ENCODE results near the gene RAB6A.
"Not testable (repeated sequence)": the region's sequence is repeated elsewhere in the genome, so short reads cannot be mapped to it uniquely, and the experiment has no call there.

RAB6A gene

DNA sequence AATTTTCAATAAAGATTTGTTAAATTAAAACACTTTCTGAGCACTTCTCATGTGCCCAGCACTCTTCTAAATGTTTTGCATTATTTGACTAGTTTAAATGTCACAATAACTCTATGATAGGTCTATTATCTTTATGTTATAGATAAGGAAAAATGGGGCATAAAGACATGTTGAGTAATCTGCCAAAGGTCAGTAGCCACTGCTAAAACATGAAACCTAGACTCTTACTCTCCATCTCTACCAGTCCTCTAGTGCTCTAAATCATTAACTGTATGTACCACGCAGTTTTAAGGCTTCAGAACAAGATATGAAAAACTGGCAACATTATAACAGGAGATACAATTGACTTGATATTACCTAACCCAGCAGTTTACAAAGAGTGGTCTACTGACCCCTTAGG, 6.9 kb downstream of the RAB6A start:
- POLR2A ChIA-PET, result no interaction called here
- no peak for DNase-seq
- Histone ChIP-seq H3K27me3 (replicated peaks in 2 of 5; ENCODE audit: control insufficient read depth in 4 of 5, insufficient read depth in 5 of 5, low read length in 4 of 5) (no peaks in the 10 kb centered on the region), H3K27ac (ENCODE audit: insufficient read depth in 1 of 2, low read depth in 1 of 2, low read length in 2 of 2, poor library complexity in 1 of 2, severe bottlenecking in 2 of 2) (no peak overlapping the region), H3K4me3 (ENCODE audit: control insufficient read depth in 1 of 7, extremely low read depth in 1 of 7, insufficient read depth in 4 of 7, low read depth in 2 of 7, low read length in 6 of 7) (no peak overlapping the region), H3K9me3 (ENCODE audit: control extremely low read depth in 1 of 5, control insufficient read depth in 4 of 5, insufficient read depth in 2 of 5, low read depth in 1 of 5, low read length in 4 of 5) (no peaks in the 10 kb centered on the region), H3K36me3 (ENCODE audit: control insufficient read depth in 4 of 4, insufficient read depth in 4 of 4, low read length in 3 of 4) (peaks cover 0 to 3% (median 0%) of the 10 kb centered on the region in 4 experiments), H3K4me1 (ENCODE audit: control extremely low read depth in 1 of 4, control insufficient read depth in 4 of 4, insufficient read depth in 4 of 4, low read length in 3 of 4) (peaks cover 0 to 19% (median 12%) of the 10 kb centered on the region in 4 experiments)
- CTCF ChIA-PET, result no interaction called here
- WGBS (ENCODE audit: insufficient coverage), result no CpG with 5 or more reads among the region's 1 CpG

DNA sequence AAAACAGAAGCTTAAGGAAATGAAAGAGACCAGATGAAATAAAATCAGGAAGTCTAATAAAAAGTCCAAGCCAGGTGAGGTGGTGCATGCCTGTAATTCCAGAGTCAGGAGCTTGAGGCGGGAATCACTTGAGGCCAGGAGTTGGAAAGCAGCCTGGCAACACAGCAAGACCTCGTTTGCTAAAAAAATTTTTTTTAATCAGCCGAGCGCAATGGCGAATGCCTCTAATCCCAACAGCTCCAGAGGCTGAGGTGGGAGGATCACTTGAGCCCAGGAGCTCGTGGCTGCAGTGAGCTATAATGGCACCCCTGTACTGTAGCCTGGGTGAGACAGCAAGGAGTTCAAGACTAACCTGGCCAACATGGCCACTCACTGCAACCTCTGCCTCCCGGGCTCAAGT, 8.0 kb downstream of the RAB6A start:
- H3K36me3 ChIP-seq (ENCODE audit: control insufficient read depth in 4 of 4, insufficient read depth in 4 of 4, low read length in 3 of 4), result peaks cover 0 to 3% (median 0%) of the 10 kb centered on the region in 4 experiments
- H3K9me3 ChIP-seq (ENCODE audit: control extremely low read depth in 1 of 5, control insufficient read depth in 4 of 5, insufficient read depth in 2 of 5, low read depth in 1 of 5, low read length in 4 of 5), result no peaks in the 10 kb centered on the region
- H3K4me3 ChIP-seq (ENCODE audit: control insufficient read depth in 1 of 7, extremely low read depth in 1 of 7, insufficient read depth in 4 of 7, low read depth in 2 of 7, low read length in 6 of 7), result no peak overlapping the region
- no peak overlapping the region for H3K27ac ChIP-seq (ENCODE audit: insufficient read depth in 1 of 2, low read depth in 1 of 2, low read length in 2 of 2, poor library complexity in 1 of 2, severe bottlenecking in 2 of 2)
- ChIA-PET CTCF (no interaction called here), POLR2A (interaction anchor here (1.1 kb wide), 1 partner anchor 9 kb away, joined by 3 read pairs; no protein-coding TSS in a partner anchor)
- peaks cover 0 to 14% (median 9%) of the 10 kb centered on the region in 4 experiments for H3K4me1 ChIP-seq (ENCODE audit: control extremely low read depth in 1 of 4, control insufficient read depth in 4 of 4, insufficient read depth in 4 of 4, low read length in 3 of 4)
- DNase-seq, result no peak
- WGBS (ENCODE audit: insufficient coverage), result 94% methylated on average over 7 of the region's 7 CpGs
- H3K27me3 ChIP-seq (replicated peaks in 2 of 5; ENCODE audit: control insufficient read depth in 4 of 5, insufficient read depth in 5 of 5, low read length in 4 of 5), result no peaks in the 10 kb centered on the region

GRCh38 chr11:73752216-73752867, 8.5 kb downstream of the RAB6A start:
- Histone ChIP-seq H3K27me3 (replicated peaks in 2 of 5; ENCODE audit: control insufficient read depth in 4 of 5, insufficient read depth in 5 of 5, low read length in 4 of 5) (no peaks in the 10 kb centered on the region), H3K4me1 (ENCODE audit: control extremely low read depth in 1 of 4, control insufficient read depth in 4 of 4, insufficient read depth in 4 of 4, low read length in 3 of 4) (peaks cover 0 to 14% (median 9%) of the 10 kb centered on the region in 4 experiments), H3K9me3 (ENCODE audit: control extremely low read depth in 1 of 5, control insufficient read depth in 4 of 5, insufficient read depth in 2 of 5, low read depth in 1 of 5, low read length in 4 of 5) (no peaks in the 10 kb centered on the region), H3K36me3 (ENCODE audit: control insufficient read depth in 4 of 4, insufficient read depth in 4 of 4, low read length in 3 of 4) (peaks cover 0 to 3% (median 0%) of the 10 kb centered on the region in 4 experiments), H3K27ac (ENCODE audit: insufficient read depth in 1 of 2, low read depth in 1 of 2, low read length in 2 of 2, poor library complexity in 1 of 2, severe bottlenecking in 2 of 2) (no peak overlapping the region), H3K4me3 (ENCODE audit: control insufficient read depth in 1 of 7, extremely low read depth in 1 of 7, insufficient read depth in 4 of 7, low read depth in 2 of 7, low read length in 6 of 7) (no peak overlapping the region)
- no peak for DNase-seq
- CTCF ChIA-PET, result no interaction called here
- POLR2A ChIA-PET, result interaction anchor here (1.1 kb wide), 1 partner anchor 9 kb away, joined by 3 read pairs; no protein-coding TSS in a partner anchor
- 94% methylated on average over 6 of the region's 14 CpGs for WGBS (ENCODE audit: insufficient coverage)

DNA sequence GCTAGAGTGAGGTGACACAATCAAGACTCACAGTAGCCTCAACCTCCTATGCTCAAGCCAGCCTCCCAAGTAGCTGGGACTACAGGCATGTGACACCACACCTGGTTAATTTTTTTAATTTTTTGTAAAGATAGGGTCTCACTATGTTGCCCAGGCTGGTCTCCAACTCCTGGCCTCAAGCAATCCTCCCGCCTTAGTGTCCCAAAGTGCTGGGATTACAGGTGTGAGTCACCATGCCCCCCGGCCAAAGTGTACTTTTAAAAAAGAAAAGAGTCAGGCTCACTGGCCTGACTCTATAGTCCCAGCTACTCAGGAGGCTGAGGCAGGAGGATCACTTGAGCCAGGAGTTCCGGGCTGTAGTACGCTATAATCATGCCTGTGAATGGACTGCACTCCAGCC, 10.0 kb downstream of the RAB6A start:
- POLR2A ChIA-PET, CTCF ChIA-PET: not testable (repeated sequence)
- WGBS (ENCODE audit: insufficient coverage), result 100% methylated on average over 2 of the region's 4 CpGs

GRCh38 chr11:73750228-73750627, 10.6 kb downstream of the RAB6A start:
- DNase-seq, result peak in 2 of 3 donors; percentile 14 to 23
- Histone ChIP-seq H3K4me1 (ENCODE audit: control extremely low read depth in 1 of 4, control insufficient read depth in 4 of 4, insufficient read depth in 4 of 4, low read length in 3 of 4) (peaks cover 0 to 14% (median 9%) of the 10 kb centered on the region in 4 experiments), H3K36me3 (ENCODE audit: control insufficient read depth in 4 of 4, insufficient read depth in 4 of 4, low read length in 3 of 4) (peaks cover 0 to 3% (median 0%) of the 10 kb centered on the region in 4 experiments), H3K27ac (ENCODE audit: insufficient read depth in 1 of 2, low read depth in 1 of 2, low read length in 2 of 2, poor library complexity in 1 of 2, severe bottlenecking in 2 of 2) (no peak overlapping the region), H3K9me3 (ENCODE audit: control extremely low read depth in 1 of 5, control insufficient read depth in 4 of 5, insufficient read depth in 2 of 5, low read depth in 1 of 5, low read length in 4 of 5) (no peaks in the 10 kb centered on the region), H3K27me3 (replicated peaks in 2 of 5; ENCODE audit: control insufficient read depth in 4 of 5, insufficient read depth in 5 of 5, low read length in 4 of 5) (no peaks in the 10 kb centered on the region), H3K4me3 (ENCODE audit: control insufficient read depth in 1 of 7, extremely low read depth in 1 of 7, insufficient read depth in 4 of 7, low read depth in 2 of 7, low read length in 6 of 7) (no peak overlapping the region)
- ChIA-PET CTCF (interaction anchor here (1.2 kb wide), 1 partner anchor 26 kb away, joined by 3 read pairs; no protein-coding TSS in a partner anchor), POLR2A (no interaction called here)
- WGBS (ENCODE audit: insufficient coverage), result no CpG with 5 or more reads among the region's 5 CpGs

More for the DNA sequence above, 10.0 kb downstream of the RAB6A start:
- not testable (repeated sequence) for H3K27ac ChIP-seq (ENCODE audit: insufficient read depth in 1 of 2, low read depth in 1 of 2, low read length in 2 of 2, poor library complexity in 1 of 2, severe bottlenecking in 2 of 2); H3K4me3 ChIP-seq (ENCODE audit: control insufficient read depth in 1 of 7, extremely low read depth in 1 of 7, insufficient read depth in 4 of 7, low read depth in 2 of 7, low read length in 6 of 7); H3K9me3 ChIP-seq (ENCODE audit: control extremely low read depth in 1 of 5, control insufficient read depth in 4 of 5, insufficient read depth in 2 of 5, low read depth in 1 of 5, low read length in 4 of 5); H3K27me3 ChIP-seq (replicated peaks in 2 of 5; ENCODE audit: control insufficient read depth in 4 of 5, insufficient read depth in 5 of 5, low read length in 4 of 5); DNase-seq; H3K36me3 ChIP-seq (ENCODE audit: control insufficient read depth in 4 of 4, insufficient read depth in 4 of 4, low read length in 3 of 4)
- peaks cover 0 to 14% (median 9%) of the 10 kb centered on the region in 4 experiments for H3K4me1 ChIP-seq (ENCODE audit: control extremely low read depth in 1 of 4, control insufficient read depth in 4 of 4, insufficient read depth in 4 of 4, low read length in 3 of 4)

- Histone ChIP-seq H3K4me1 (ENCODE audit: control extremely low read depth in 1 of 4, control insufficient read depth in 4 of 4, insufficient read depth in 4 of 4, low read length in 3 of 4) (peaks cover 0 to 14% (median 9%) of the 10 kb centered on the region in 4 experiments), H3K9me3 (ENCODE audit: control extremely low read depth in 1 of 5, control insufficient read depth in 4 of 5, insufficient read depth in 2 of 5, low read depth in 1 of 5, low read length in 4 of 5) (no peaks in the 10 kb centered on the region), H3K36me3 (ENCODE audit: control insufficient read depth in 4 of 4, insufficient read depth in 4 of 4, low read length in 3 of 4) (peaks cover 0 to 3% (median 0%) of the 10 kb centered on the region in 4 experiments), H3K27ac (ENCODE audit: insufficient read depth in 1 of 2, low read depth in 1 of 2, low read length in 2 of 2, poor library complexity in 1 of 2, severe bottlenecking in 2 of 2) (no peak overlapping the region), H3K4me3 (ENCODE audit: control insufficient read depth in 1 of 7, extremely low read depth in 1 of 7, insufficient read depth in 4 of 7, low read depth in 2 of 7, low read length in 6 of 7) (no peak overlapping the region), H3K27me3 (replicated peaks in 2 of 5; ENCODE audit: control insufficient read depth in 4 of 5, insufficient read depth in 5 of 5, low read length in 4 of 5) (no peaks in the 10 kb centered on the region)
- POLR2A ChIA-PET, result no interaction called here
- 95% methylated on average over 4 of the region's 7 CpGs for WGBS (ENCODE audit: insufficient coverage)
- CTCF ChIA-PET, result interaction anchor here (1.2 kb wide), 1 partner anchor 27 kb away, joined by 3 read pairs; no protein-coding TSS in a partner anchor
- no peak for DNase-seq
Observed at GRCh38 chr11:73749118-73749517, 11.8 kb downstream of the RAB6A start.

- H3K9me3 ChIP-seq (ENCODE audit: control extremely low read depth in 1 of 5, control insufficient read depth in 4 of 5, insufficient read depth in 2 of 5, low read depth in 1 of 5, low read length in 4 of 5), result no peaks in the 10 kb centered on the region
- no peak overlapping the region for H3K4me3 ChIP-seq (ENCODE audit: control insufficient read depth in 1 of 7, extremely low read depth in 1 of 7, insufficient read depth in 4 of 7, low read depth in 2 of 7, low read length in 6 of 7)
- CTCF ChIA-PET, result no interaction called here
- peaks cover 0 to 3% (median 0%) of the 10 kb centered on the region in 4 experiments for H3K36me3 ChIP-seq (ENCODE audit: control insufficient read depth in 4 of 4, insufficient read depth in 4 of 4, low read length in 3 of 4)
- WGBS (ENCODE audit: insufficient coverage), result 100% methylated on average over 1 of the region's 5 CpGs
- peaks cover 0 to 14% (median 9%) of the 10 kb centered on the region in 4 experiments for H3K4me1 ChIP-seq (ENCODE audit: control extremely low read depth in 1 of 4, control insufficient read depth in 4 of 4, insufficient read depth in 4 of 4, low read length in 3 of 4)
- H3K27me3 ChIP-seq (replicated peaks in 2 of 5; ENCODE audit: control insufficient read depth in 4 of 5, insufficient read depth in 5 of 5, low read length in 4 of 5), result no peaks in the 10 kb centered on the region
- no peak for DNase-seq
- POLR2A ChIA-PET, result interaction anchor here (0.6 kb wide), 1 partner anchor 28 kb away, joined by 4 read pairs; no protein-coding TSS in a partner anchor
- H3K27ac ChIP-seq (ENCODE audit: insufficient read depth in 1 of 2, low read depth in 1 of 2, low read length in 2 of 2, poor library complexity in 1 of 2, severe bottlenecking in 2 of 2), result no peak overlapping the region
Observed at GRCh38 chr11:73748300-73748699, 12.6 kb downstream of the RAB6A start.

Data from common myeloid progenitor, CD34-positive (primary cell).